Ascending aorta (tissue), 2 donors: ENCODE data around the gene GGA2. TPM values are rescaled to one million over a fixed set of nuclear protein-coding genes. Genes with fewer than 3 reads are reported as not detected.

ENCODE experiments used
- DNase-seq, 2 donors: peaks; one replicate each; pipeline ENCODE4 v3.0.0-alpha.2; 2019; ENCODE audit warnings: low spot score in 2 of 2
- H3K27ac ChIP-seq, 2 donors: fragments of 200-600 bp; sonication (generic); one replicate each; pipeline ENCODE4 v1.5.1; 2016 to 2017; ENCODE audit warnings: mild to moderate bottlenecking in 1 of 2
- H3K27me3 ChIP-seq: fragments of 200-600 bp; sonication (generic); one replicate; pipeline ENCODE4 v1.5.1; 2017
- H3K36me3 ChIP-seq, 2 donors: fragments of 200-600 bp; sonication (generic); one replicate each; pipeline ENCODE4 v1.5.1; 2016
- H3K4me1 ChIP-seq, 2 donors: fragments of 200-600 bp; sonication (generic); one replicate each; pipeline ENCODE4 v1.5.1; 2016 to 2017; ENCODE audit warnings: mild to moderate bottlenecking in 1 of 2
- H3K4me3 ChIP-seq, 2 donors: fragments of 200-600 bp; sonication (generic); one replicate each; pipeline ENCODE4 v1.5.1; 2016 to 2017; ENCODE audit warnings: mild to moderate bottlenecking in 1 of 2
- H3K9me3 ChIP-seq, 2 donors: fragments of 200-600 bp; sonication (generic); one replicate each; pipeline ENCODE4 v1.5.1; 2016
- intact Hi-C: fragments of 100-400 bp; cut with DNase I; formaldehyde crosslinking; loops from one replicate; pipeline ENCODE4 v1.15.1; 2023
- total RNA-seq: library from RNA; depleted of rRNA; stranded (reverse); fragments of >200 nt; gene quantifications from one replicate; pipeline ENCODE4 v1.1.0, GENCODE V29; 2016
- TF ChIP-seq, protein P1 (sequence below), 3 experiments: fragments of 200-600 bp in 2 of 3; fragments of 450-650 bp in 1 of 3; sonication (generic) in 2 of 3; IDR thresholded peaks; one replicate each; pipeline ENCODE4 v1.5.1; 2016 to 2019; ENCODE audit warnings: antibody characterized with exemption in 3 of 3, mild to moderate bottlenecking in 1 of 3, moderate library complexity in 1 of 3

The GGA2 gene
- total RNA-seq, 1 donor from 2014 or later, result 10.7 TPM

DNA sequence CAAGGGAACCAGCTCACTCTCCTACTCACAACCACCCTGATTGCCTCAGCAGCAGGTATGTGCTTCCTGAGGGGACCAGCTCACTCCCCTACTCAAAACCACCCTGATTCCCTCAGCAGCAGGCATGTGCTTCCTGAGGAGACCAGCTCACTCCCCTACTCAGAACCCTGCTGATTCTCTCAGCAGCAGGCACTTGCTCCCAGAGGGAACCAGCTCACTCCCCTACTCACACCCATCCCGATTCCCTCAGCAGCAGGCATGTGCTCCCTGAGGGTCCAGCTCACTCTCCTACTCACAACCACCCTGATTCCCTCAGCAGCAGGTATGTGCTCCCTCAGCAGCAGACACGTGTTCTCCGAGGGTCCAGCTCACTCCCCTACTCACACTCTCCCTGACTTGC, 31.2 kb downstream of the GGA2 start:
- TF ChIP-seq, protein P1, sequence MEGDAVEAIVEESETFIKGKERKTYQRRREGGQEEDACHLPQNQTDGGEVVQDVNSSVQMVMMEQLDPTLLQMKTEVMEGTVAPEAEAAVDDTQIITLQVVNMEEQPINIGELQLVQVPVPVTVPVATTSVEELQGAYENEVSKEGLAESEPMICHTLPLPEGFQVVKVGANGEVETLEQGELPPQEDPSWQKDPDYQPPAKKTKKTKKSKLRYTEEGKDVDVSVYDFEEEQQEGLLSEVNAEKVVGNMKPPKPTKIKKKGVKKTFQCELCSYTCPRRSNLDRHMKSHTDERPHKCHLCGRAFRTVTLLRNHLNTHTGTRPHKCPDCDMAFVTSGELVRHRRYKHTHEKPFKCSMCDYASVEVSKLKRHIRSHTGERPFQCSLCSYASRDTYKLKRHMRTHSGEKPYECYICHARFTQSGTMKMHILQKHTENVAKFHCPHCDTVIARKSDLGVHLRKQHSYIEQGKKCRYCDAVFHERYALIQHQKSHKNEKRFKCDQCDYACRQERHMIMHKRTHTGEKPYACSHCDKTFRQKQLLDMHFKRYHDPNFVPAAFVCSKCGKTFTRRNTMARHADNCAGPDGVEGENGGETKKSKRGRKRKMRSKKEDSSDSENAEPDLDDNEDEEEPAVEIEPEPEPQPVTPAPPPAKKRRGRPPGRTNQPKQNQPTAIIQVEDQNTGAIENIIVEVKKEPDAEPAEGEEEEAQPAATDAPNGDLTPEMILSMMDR (IDR thresholded peaks at IDR 0.05), result no peak
- intact Hi-C loops, result no loop called here
- no peak for DNase-seq
- H3K4me1 ChIP-seq, result no peaks in the 10 kb centered on the region
- no peak overlapping the region for H3K27ac ChIP-seq
- H3K27me3 ChIP-seq, result no peaks in the 10 kb centered on the region
- H3K36me3 ChIP-seq, result peaks cover 93 to 97% of the 10 kb centered on the region in 2 donors
- no peaks in the 10 kb centered on the region for H3K9me3 ChIP-seq
- no peak overlapping the region for H3K4me3 ChIP-seq

DNA sequence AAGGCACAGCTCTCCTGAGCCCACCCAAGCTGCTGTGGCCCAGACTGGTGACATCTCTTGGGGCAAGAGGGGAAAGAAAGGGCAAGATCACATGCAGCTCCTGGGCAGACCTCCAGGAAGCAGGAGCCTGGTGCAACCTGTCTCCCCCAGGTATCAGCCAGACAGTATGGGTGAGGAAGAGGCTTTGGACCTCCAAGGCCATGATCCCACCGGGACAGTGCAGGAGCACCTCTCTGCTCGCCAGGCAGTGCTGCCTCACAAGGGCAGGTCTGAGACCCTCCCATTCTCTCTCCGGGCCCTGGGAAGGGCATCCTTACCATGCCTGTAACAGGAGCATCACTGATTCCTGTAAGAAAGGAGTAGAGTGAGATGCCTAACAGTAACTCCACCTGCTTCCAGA, 31.7 kb downstream of the GGA2 start:
- H3K4me3 ChIP-seq, result no peak overlapping the region
- H3K4me1 ChIP-seq, result no peaks in the 10 kb centered on the region
- no peak for DNase-seq
- peaks cover 95 to 97% of the 10 kb centered on the region in 2 donors for H3K36me3 ChIP-seq
- no peaks in the 10 kb centered on the region for H3K9me3 ChIP-seq
- H3K27me3 ChIP-seq, result no peaks in the 10 kb centered on the region
- intact Hi-C loops, result no loop called here
- H3K27ac ChIP-seq, result no peak overlapping the region
- TF ChIP-seq, protein P1 (IDR thresholded peaks at IDR 0.05), result no peak

DNA sequence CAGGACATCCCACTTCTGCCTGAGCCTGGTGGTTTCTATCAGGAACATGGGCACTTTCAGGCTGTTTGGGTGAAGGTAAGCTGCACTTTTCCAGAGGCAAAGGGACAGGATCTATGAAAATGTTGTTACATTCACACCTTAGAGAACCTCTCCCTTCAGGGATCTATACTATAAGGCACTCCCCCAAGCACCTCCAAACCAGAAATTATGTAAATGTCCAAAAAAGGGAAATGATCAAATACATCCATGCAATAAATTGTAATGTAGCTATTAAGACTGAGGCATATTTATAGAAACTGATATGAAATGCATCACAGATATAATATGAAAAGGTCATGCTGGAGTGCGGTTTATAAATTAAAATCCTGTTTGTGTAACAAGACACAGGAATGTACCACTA, 34.0 kb downstream of the GGA2 start:
- no peak overlapping the region for H3K4me3 ChIP-seq
- intact Hi-C loops, result no loop called here
- no peak overlapping the region for H3K27ac ChIP-seq
- DNase-seq, result no peak
- TF ChIP-seq, protein P1 (IDR thresholded peaks at IDR 0.05), result no peak
- peaks cover 83 to 95% of the 10 kb centered on the region in 2 donors for H3K36me3 ChIP-seq
- no peaks in the 10 kb centered on the region for H3K4me1 ChIP-seq
- H3K27me3 ChIP-seq, result no peaks in the 10 kb centered on the region
- no peaks in the 10 kb centered on the region for H3K9me3 ChIP-seq

DNA sequence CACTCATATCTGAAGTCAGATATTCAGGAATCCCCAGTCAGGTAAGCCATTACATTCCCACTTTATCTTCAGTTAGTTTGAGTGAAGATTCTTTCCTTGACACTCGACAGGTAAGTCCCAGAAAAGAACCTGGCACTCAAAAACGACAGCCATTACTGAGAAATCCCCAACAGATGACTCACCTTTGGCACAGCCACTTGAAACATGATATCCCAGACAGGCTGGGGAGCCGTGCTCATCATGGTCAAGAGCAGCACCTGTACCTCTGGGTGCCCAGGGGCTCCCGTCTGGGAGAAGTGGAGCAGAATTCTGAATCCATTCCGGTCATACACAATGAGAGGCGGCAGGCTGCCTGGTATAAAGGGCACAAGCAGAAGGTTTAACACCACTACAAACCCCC, 40.5 kb downstream of the GGA2 start:
- TF ChIP-seq, protein P1 (IDR thresholded peaks at IDR 0.05), result no peak
- Histone ChIP-seq H3K27ac (no peak overlapping the region), H3K4me3 (no peak overlapping the region), H3K36me3 (peaks cover 74 to 92% of the 10 kb centered on the region in 2 donors), H3K9me3 (no peaks in the 10 kb centered on the region), H3K27me3 (no peaks in the 10 kb centered on the region), H3K4me1 (no peaks in the 10 kb centered on the region)
- DNase-seq, result no peak
- intact Hi-C loops, result no loop called here

DNA sequence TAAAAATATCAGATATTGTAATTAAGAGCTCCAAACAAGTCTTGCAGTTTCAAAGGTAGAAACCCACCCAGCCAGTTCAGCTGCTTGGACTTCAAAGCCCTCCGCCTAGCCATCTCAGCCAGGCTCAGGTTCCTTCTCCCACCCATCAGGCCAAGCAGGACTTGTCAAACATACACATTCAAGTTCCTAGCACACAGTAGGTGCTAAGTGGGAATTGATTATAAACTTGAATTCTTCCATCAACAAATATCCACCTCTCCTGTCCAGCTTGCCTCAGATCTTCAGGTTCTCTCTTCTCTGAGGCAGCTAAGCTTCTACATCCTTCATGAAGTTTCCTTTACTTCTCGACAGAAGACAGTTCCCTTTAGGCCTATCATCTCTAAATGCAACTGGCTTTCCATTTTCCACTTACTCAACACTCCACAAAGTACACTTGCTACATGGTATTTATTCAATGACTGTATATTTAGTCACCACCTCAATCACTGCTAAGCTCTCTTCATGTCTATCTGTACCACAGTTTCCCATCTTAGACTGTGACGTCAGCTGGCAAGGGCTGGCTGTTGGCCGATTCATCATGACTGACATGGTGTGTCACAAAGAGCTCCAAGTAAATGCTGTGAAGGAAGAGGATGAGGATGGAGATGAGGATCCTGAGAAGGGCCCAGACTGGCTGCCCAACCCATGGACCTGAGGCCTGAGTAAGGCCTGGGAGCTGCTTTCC, 44.0 kb downstream of the GGA2 start:
- Histone ChIP-seq H3K36me3 (peaks cover 51 to 61% of the 10 kb centered on the region in 2 donors), H3K27me3 (no peaks in the 10 kb centered on the region), H3K27ac (peak overlapping the region in 1 of 2 donors; percentile 27), H3K9me3 (no peaks in the 10 kb centered on the region), H3K4me3 (no peak overlapping the region), H3K4me1 (no peaks in the 10 kb centered on the region)
- TF ChIP-seq, protein P1 (IDR thresholded peaks at IDR 0.05), result no peak
- no peak for DNase-seq
- intact Hi-C loops, result no loop called here
